HG02884 (cell line): Measurements from ENCODE around the gene ARMC9.

Source experiments
- ATAC-seq: cut with Tn5 transposase; IDR thresholded peaks from one replicate; pipeline ENCODE4 v1.9.1; 2021; ENCODE audit warnings: mild to moderate bottlenecking, moderate library complexity; ENCODE audit not compliant: unreplicated experiment

ARMC9 gene

GRCh38 chr2:231376857-231377256, 178.4 kb downstream of the ARMC9 start:
- no peak for ATAC-seq

- ATAC-seq: no peak
These were observed 179.7 kb downstream of the ARMC9 start for GRCh38 chr2:231378026-231378722.

- no peak for ATAC-seq
These were observed 181.1 kb downstream of the ARMC9 start for GRCh38 chr2:231379266-231380215.

- no peak for ATAC-seq
These were observed 181.9 kb downstream of the ARMC9 start for GRCh38 chr2:231380307-231380706.

- no peak for ATAC-seq
These were observed 182.8 kb downstream of the ARMC9 start for GRCh38 chr2:231380991-231381847.

GRCh38 chr2:231382116-231382515, 183.7 kb downstream of the ARMC9 start:
- no peak for ATAC-seq

GRCh38 chr2:231383416-231384108, 185.1 kb downstream of the ARMC9 start:
- no peak for ATAC-seq

- ATAC-seq: no peak
These were observed 185.6 kb downstream of the ARMC9 start for GRCh38 chr2:231384109-231384435.

GRCh38 chr2:231384970-231385369, 186.5 kb downstream of the ARMC9 start:
- no peak for ATAC-seq

- ATAC-seq: no peak
These were observed 187.0 kb downstream of the ARMC9 start for GRCh38 chr2:231385429-231385828.

- ATAC-seq: no peak
These were observed 188.0 kb downstream of the ARMC9 start for GRCh38 chr2:231386446-231386845.

GRCh38 chr2:231387904-231388724, 189.7 kb downstream of the ARMC9 start:
- no peak for ATAC-seq

GRCh38 chr2:231388725-231389346, 190.4 kb downstream of the ARMC9 start:
- ATAC-seq: no peak

- ATAC-seq: no peak
These were observed 192.2 kb downstream of the ARMC9 start for GRCh38 chr2:231390667-231391066.

GRCh38 chr2:231391981-231392380, 193.6 kb downstream of the ARMC9 start:
- no peak for ATAC-seq

- no peak for ATAC-seq
These were observed 194.2 kb downstream of the ARMC9 start for GRCh38 chr2:231392431-231393148.

GRCh38 chr2:231393149-231394131, 195.0 kb downstream of the ARMC9 start:
- no peak for ATAC-seq
